Measurements from ENCODE around the gene SURF4.
A peak's percentile ranks its signal among the peaks of the same experiment; 100 is the strongest.

SURF4 gene

GRCh38 chr9:133375724-133376654 is at the start of gene SURF4, which contains the start of gene STKLD1:
Gene SURF4 (minus strand): TSS chr9:133376060. CDS start chr9:133375969, 91 bp downstream.
Gene STKLD1 (plus strand): TSS chr9:133376366. CDS start chr9:133376474, 108 bp downstream.
- ATAC-seq = peak; percentile 78
- peak; percentile 97 for DNase-seq

DNA sequence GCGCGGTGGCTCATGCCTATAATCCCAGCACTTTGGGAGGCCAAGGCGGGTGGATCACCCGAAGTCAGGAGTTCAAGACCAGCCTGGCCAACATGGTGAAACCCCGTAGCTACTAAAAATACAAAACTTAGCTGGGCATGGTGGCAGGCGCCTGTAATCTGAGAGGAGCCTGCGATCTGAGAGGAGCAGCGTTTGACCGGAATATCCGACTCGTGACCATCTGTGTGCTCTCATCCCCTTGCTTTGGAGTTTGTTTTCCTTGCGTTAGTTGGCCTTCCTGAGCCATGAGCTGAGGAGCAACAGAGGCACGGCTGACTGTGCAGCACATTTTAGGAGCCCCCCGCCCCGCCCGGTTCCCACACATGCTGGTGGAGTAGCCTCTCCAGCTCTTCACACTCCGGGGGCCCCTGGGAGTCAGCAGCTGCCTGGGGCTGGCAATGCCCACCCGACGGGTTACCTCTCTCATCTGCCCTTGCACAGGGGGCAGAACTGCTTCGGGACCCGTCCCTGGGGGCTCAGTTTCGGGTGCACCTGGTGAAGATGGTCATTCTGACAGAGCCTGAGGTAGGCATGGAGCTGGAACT is 49.3 kb upstream of the SURF4 start:
- ATAC-seq = no peak
- DNase-seq = no peak

DNA sequence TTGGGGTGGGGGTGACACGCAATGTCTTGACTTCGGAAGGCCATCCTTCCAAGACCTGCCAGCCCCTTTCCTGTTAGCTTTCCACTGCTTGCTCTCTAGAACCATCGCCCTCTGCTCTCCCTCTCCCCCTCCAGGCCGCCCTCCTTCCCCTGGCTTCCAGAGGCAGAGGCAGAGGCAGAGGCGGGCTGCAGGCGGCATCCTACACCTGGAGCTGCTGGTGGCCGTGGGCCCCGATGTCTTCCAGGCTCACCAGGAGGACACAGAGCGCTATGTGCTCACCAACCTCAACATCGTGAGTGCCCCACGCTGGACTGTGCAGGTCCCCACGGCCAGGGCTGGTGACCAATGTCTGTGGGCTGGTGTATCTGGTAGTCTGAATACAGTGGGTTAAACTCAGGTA is 48.3 kb upstream of the SURF4 start:
- DNase-seq (no peak), ATAC-seq (no peak)

DNA sequence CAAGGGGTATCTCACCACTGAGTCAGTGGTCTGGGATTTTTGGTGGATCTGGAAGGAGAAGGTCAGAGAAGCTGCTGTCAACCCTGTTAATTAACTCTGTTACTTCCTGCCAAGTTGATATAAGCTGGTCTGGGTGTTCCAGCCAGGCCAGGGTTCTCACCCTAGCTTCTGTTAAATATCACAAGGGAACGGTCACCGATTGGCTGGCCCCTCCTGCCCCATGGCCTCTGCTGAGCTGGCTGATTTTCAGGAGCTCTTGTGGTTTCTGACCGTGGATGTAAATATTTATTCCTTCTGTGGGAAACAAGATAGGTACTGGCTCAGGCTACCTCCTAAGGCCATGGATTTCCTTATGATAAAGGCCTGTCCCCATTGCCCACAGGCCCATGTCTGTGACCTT is 47.4 kb upstream of the SURF4 start:
- no peak for ATAC-seq
- no peak for DNase-seq

DNA sequence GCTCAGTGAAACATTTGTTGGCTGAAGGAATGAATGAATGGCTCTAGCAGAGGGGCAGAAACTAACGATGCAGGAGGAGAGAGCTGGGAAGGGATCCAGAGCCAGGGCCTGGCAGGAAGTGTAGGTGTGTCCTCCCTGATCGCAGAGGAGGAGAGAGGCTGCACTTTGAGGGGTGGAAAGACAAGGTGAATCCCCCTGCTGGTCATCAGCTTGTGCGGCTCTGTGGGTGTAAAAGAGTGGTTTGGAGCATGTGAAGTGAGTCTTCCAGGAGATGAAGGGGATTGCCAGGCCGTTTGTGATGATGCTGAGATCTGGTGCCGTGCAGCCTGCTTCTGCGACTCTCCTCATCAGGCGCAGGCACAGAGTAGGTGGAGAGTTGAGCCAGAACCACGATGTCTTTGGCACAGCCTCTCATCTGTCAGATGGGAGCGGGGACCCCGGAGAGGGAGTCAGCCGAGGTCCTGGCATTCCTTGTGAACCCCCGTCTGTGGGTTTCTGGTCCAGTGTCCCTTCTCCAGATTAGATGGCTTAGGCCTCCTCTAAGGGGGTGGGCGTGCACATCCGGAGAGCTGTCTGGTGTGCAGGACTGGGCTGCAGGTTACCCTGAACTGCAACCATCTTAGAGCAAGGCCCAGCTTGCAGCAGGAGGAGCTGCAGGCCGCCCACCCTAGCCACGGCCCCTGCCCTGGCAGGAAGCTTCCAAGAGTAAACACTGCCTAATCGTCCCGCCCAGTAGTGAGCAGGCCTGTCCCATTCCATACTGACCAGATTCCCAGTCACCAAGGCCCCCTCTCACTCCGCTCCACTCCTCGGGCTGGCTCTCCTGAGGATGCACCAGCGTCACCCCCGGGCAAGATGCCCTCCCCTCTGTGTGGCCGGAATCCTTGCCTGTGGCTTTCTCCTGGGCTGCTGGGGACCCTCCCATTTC is 46.0 kb upstream of the SURF4 start, which contains the start of gene ADAMTS13:
TSS of gene ADAMTS13 (plus strand) at position 753 of the 928 bp plus-strand sequence. CDS start at position 830, 77 bp downstream.
- ATAC-seq (peak; percentile 68), DNase-seq (peak; percentile 71)

GRCh38 chr9:133420392-133420827 is 44.5 kb upstream of the SURF4 start:
- ATAC-seq = no peak
- no peak for DNase-seq

DNA sequence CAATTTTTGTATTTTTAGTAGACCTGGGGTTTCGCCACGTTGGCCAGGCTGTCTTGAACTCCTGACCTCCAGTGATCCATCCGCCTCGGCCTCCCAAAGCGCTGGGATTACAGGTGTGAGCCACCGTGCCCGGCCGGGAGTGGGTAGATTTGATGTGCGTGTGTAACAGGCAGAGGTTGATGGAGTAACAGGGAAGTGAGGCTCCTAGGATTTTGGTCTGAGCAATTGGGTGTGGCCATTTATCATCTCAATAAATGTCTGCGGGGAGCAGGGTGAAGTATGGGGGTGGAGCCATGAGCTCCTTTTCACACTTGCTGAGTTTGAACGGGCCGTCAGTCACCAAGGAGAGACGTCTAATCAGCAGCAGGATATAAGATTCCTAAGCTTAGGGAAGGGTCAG is 43.1 kb upstream of the SURF4 start:
- DNase-seq = no peak
- ATAC-seq = no peak

DNA sequence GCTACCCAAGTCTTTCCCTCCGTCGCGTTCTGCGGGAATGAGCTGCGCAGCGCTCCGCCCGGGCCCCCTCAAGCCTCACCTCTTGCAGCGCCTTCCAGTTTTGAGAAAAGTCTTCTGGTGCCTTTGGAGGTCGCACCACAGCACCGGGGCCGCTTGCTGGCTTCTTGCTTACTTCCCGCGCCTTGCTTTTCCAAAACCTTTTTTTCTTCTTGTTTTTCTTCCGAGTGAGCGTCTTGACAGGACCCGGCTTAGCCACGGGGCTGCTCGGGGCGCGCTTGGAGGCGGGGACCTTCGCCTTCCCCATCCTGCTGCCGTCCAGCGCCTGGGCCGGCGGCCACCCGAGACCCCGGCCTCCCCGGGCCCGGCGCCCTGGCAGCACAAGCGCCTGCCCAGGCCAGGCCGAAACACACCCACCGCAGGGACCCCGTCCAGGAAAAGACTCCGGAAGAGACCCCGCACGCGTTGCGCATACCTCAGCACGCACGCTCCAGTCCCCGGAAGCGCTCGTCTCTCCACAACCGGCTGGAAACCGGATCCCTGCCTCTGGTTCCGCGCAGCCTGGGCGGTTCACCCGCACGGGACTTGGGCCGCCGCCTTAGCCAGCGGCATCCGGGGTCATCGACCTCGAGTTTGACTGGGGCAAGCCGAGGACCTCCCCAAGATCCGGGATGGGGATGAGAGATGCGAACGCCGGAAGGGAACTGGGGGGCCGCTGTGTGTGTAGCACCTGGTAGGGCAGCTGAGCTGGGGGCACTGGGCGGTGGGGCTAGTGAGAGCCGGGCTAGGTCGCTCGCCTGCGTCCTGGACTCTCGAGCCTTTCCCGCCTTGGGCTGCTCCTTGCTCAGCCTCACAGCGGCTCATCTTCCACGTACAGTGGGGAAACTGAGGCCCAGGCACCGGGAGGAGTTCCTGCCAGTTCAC is 41.9 kb upstream of the SURF4 start, which contains the start of gene REXO4:
TSS of gene REXO4 (minus strand) at position 470 of the 921 bp plus-strand sequence. CDS start at position 304, 166 bp downstream.
- peak; percentile 88 for ATAC-seq

GRCh38 chr9:133415170-133415569 is 39.3 kb upstream of the SURF4 start:
- no peak for ATAC-seq

More for the DNA sequence above, 41.9 kb upstream of the SURF4 start, which contains the start of gene REXO4:
- peak; percentile 89 for DNase-seq

DNA sequence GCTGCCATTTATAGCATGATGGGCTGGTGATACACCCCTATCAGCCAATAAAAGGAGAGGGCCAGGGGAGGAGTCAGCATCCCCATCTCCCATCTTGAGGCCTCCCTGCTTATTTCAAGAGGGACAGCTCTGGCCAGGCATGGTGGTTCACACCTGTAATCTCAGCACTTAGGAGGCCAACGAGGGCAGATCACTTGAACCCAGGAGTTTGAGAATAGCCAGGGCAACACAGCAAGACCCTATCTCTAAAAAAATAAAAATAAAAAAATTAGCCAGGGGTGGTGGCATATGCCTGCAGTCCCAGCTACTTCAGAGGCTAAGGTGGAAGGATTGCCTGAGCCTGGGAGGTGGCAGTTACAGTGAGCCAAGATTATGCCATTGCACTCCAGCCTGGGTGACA is 32.2 kb upstream of the SURF4 start:
- DNase-seq (no peak), ATAC-seq (no peak)

More at GRCh38 chr9:133415170-133415569, 39.3 kb upstream of the SURF4 start:
- no peak for DNase-seq

DNA sequence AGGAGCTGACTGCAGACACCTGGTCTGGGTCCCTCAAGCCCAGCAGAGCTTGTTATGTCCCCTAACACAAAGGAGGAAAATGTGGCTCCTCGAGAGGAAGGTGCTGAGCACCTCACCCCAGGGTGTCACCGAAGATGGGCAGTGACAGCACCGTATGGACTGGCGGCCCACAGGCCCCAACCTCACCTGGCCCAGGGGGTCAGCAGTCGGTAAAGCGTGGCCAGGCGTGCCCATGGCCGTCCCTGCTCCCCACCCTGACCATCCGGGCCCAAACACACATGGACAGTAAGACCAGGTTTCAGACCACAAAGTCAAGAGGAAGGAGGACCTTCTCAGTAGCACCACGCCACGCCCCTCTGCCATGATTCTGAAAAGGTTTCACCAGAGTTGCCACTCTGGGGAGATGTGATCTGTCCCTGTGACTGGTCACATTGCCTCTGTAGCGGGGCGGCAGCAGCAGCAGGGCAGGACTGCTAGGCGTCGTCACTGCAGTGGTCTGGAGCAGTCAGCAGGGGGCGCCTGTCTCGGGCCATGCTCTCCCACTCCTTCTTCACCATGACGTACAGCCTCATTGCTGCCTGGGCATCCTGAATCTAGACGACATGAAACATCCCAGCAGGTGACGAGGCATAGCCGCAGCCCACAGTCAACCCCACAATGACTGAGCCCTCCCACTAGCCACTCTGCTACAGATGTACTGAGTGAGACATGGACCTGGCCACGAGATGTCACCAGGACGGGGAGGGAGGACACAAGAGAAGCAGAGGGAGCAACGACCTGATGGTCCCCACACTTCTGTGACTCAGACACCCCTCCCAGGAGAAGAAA is 30.8 kb upstream of the SURF4 start:
- DNase-seq = peak; percentile 87

DNA sequence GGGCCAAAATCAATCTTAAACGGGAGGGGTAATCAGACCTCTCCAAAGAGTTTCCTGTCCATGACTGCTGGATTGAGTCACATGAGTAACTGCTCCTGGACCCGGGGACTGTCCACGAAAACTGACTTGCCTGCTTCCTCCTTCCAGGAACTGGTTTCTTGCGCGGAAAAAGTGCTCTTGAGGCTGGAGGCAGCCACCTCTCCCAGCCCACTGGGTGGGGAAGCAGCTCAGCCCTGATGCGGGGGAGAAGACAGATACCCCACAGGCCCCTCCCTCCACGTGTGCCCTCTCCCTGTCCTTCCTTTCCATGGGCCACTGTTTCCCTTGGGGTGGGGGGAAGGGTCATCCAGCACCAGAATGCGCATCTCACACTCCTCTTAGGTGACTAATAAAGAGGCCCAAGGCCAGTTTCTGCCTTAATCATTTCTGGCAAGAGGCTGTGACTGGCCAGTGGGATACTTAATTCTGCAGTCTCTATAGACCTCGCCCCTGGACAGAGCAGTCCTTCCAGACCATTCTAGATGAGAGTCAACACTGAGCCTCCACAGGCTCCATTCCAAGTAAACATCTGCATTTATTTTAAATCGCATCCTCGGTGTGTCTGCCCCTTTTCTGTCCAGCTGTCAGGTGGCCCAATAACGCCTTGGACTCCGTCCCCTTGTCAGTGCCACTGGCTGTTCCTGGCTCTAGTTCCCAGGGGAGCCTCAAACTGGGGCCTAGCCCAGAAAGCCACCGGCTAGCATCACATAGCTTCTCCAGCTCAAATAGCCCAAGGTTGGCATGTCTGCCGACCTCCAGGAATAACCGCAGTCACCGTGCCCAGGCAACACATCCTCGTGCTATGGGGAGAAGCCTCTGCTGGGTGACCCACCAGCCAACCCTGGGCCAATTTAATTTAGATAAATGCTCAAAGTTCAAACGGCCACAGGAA is 29.9 kb upstream of the SURF4 start:
- no peak for ATAC-seq
- DNase-seq = no peak

More for the DNA sequence above, 30.8 kb upstream of the SURF4 start:
- peak; percentile 92 for ATAC-seq

GRCh38 chr9:133404454-133405002 is 28.7 kb upstream of the SURF4 start:
- ATAC-seq = no peak

GRCh38 chr9:133403766-133404453 is 28.1 kb upstream of the SURF4 start:
- DNase-seq = peak; percentile 66

More at GRCh38 chr9:133404454-133405002, 28.7 kb upstream of the SURF4 start:
- DNase-seq = no peak

GRCh38 chr9:133402689-133403088 is 26.8 kb upstream of the SURF4 start:
- ATAC-seq (no peak), DNase-seq (no peak)

More at GRCh38 chr9:133403766-133404453, 28.1 kb upstream of the SURF4 start:
- no peak for ATAC-seq

GRCh38 chr9:133401588-133401987 is 25.7 kb upstream of the SURF4 start:
- DNase-seq (no peak), ATAC-seq (no peak)

GRCh38 chr9:133400292-133400691 is 24.4 kb upstream of the SURF4 start:
- no peak for ATAC-seq

More at GRCh38 chr9:133400292-133400691, 24.4 kb upstream of the SURF4 start:
- DNase-seq = no peak
